ENCODE results near the gene RIMOC1.

Gene RIMOC1

GRCh38 chr5:41871852-41872251, 32.3 kb upstream of the RIMOC1 start:
- no CpG with 5 or more reads among the region's 2 CpGs for WGBS (ENCODE audit: extremely low coverage, insufficient coverage, insufficient read length)
- peaks cover 5% of the 10 kb centered on the region in 2 experiments for H3K4me1 ChIP-seq (ENCODE audit: control insufficient read depth in 1 of 2, insufficient read depth in 2 of 2, low read length in 2 of 2)
- no peak overlapping the region for H3K4ac ChIP-seq (ENCODE audit: low read depth, low read length)
- H2BK12ac ChIP-seq (ENCODE audit: low read length) = no peak overlapping the region
- H3K36me3 ChIP-seq (ENCODE audit: control insufficient read depth in 1 of 2, insufficient read depth in 2 of 2, low read length in 2 of 2) = no peaks in the 10 kb centered on the region
- no peak overlapping the region for H3K9ac ChIP-seq (ENCODE audit: low read length)
- no peak overlapping the region for H4K12ac ChIP-seq (ENCODE audit: low read depth, low read length)
- H4K8ac ChIP-seq (ENCODE audit: low read depth, low read length) = no peak overlapping the region
- no peaks in the 10 kb centered on the region for H3K9me3 ChIP-seq (ENCODE audit: insufficient read depth, low read depth, low read length)
- no peak overlapping the region for H2AK5ac ChIP-seq (ENCODE audit: low read length)
- no peak overlapping the region for H2BK5ac ChIP-seq (ENCODE audit: low read depth, low read length, poor library complexity)
- H3K18ac ChIP-seq (ENCODE audit: low read length) = no peak overlapping the region
- no peak overlapping the region for H2BK120ac ChIP-seq (ENCODE audit: insufficient read depth, low read length, poor library complexity)
- no peak for DNase-seq
- H3K23ac ChIP-seq (ENCODE audit: low read length) = no peak overlapping the region
- H3K14ac ChIP-seq (ENCODE audit: low read length) = no peak overlapping the region
- no peak overlapping the region for H4K91ac ChIP-seq (ENCODE audit: low read depth, low read length)
- H2AFZ ChIP-seq (ENCODE audit: insufficient read depth, low read length, poor library complexity) = no peak overlapping the region
- no peak overlapping the region for H3K4me2 ChIP-seq (ENCODE audit: low read length)
- H3K27me3 ChIP-seq (ENCODE audit: insufficient read depth, low read length) = peaks cover 9% of the 10 kb centered on the region
- no peaks in the 10 kb centered on the region for H3K79me1 ChIP-seq (ENCODE audit: low read length)
- no peak overlapping the region for H3K4me3 ChIP-seq (ENCODE audit: low read depth, low read length)
- peaks cover 4% of the 10 kb centered on the region for H3K79me2 ChIP-seq (ENCODE audit: control insufficient read depth, insufficient read depth, low read length, poor library complexity)
- no peak overlapping the region for H3K27ac ChIP-seq (ENCODE audit: low read depth, low read length)

GRCh38 chr5:41874512-41875060, 29.6 kb upstream of the RIMOC1 start:
- Histone ChIP-seq H3K36me3 (ENCODE audit: control insufficient read depth in 1 of 2, insufficient read depth in 2 of 2, low read length in 2 of 2) (no peaks in the 10 kb centered on the region), H2AK5ac (ENCODE audit: low read length) (no peak overlapping the region), H3K79me1 (ENCODE audit: low read length) (no peaks in the 10 kb centered on the region), H4K12ac (ENCODE audit: low read depth, low read length) (no peak overlapping the region), H3K18ac (ENCODE audit: low read length) (no peak overlapping the region), H3K4me1 (ENCODE audit: control insufficient read depth in 1 of 2, insufficient read depth in 2 of 2, low read length in 2 of 2) (peaks cover 5% of the 10 kb centered on the region in 2 experiments), H4K91ac (ENCODE audit: low read depth, low read length) (no peak overlapping the region), H3K27ac (ENCODE audit: low read depth, low read length) (no peak overlapping the region), H3K27me3 (ENCODE audit: insufficient read depth, low read length) (peaks cover 9% of the 10 kb centered on the region), H3K9me3 (ENCODE audit: insufficient read depth, low read depth, low read length) (no peaks in the 10 kb centered on the region), H4K8ac (ENCODE audit: low read depth, low read length) (no peak overlapping the region), H2BK5ac (ENCODE audit: low read depth, low read length, poor library complexity) (no peak overlapping the region), H3K9ac (ENCODE audit: low read length) (no peak overlapping the region), H3K4me3 (ENCODE audit: low read depth, low read length) (no peak overlapping the region), H2AFZ (ENCODE audit: insufficient read depth, low read length, poor library complexity) (no peak overlapping the region), H2BK12ac (ENCODE audit: low read length) (no peak overlapping the region), H3K79me2 (ENCODE audit: control insufficient read depth, insufficient read depth, low read length, poor library complexity) (peaks cover 4% of the 10 kb centered on the region), H3K4me2 (ENCODE audit: low read length) (no peak overlapping the region), H3K14ac (ENCODE audit: low read length) (no peak overlapping the region), H3K4ac (ENCODE audit: low read depth, low read length) (no peak overlapping the region), H3K23ac (ENCODE audit: low read length) (no peak overlapping the region), H2BK120ac (ENCODE audit: insufficient read depth, low read length, poor library complexity) (no peak overlapping the region)
- DNase-seq = no peak

GRCh38 chr5:41875121-41875520, 29.0 kb upstream of the RIMOC1 start:
- peaks cover 2% of the 10 kb centered on the region for H3K79me2 ChIP-seq (ENCODE audit: control insufficient read depth, insufficient read depth, low read length, poor library complexity)
- no peak for DNase-seq
- H3K9ac ChIP-seq (ENCODE audit: low read length) = no peak overlapping the region
- no peak overlapping the region for H3K4me3 ChIP-seq (ENCODE audit: low read depth, low read length)
- H3K4ac ChIP-seq (ENCODE audit: low read depth, low read length) = no peak overlapping the region
- no peak overlapping the region for H2AFZ ChIP-seq (ENCODE audit: insufficient read depth, low read length, poor library complexity)
- no peak overlapping the region for H3K14ac ChIP-seq (ENCODE audit: low read length)
- peaks cover 5% of the 10 kb centered on the region for H3K27me3 ChIP-seq (ENCODE audit: insufficient read depth, low read length)
- H4K12ac ChIP-seq (ENCODE audit: low read depth, low read length) = no peak overlapping the region
- peaks cover 5% of the 10 kb centered on the region in 2 experiments for H3K4me1 ChIP-seq (ENCODE audit: control insufficient read depth in 1 of 2, insufficient read depth in 2 of 2, low read length in 2 of 2)
- no peaks in the 10 kb centered on the region for H3K79me1 ChIP-seq (ENCODE audit: low read length)
- no peak overlapping the region for H2BK12ac ChIP-seq (ENCODE audit: low read length)
- no peak overlapping the region for H3K27ac ChIP-seq (ENCODE audit: low read depth, low read length)
- no peak overlapping the region for H3K4me2 ChIP-seq (ENCODE audit: low read length)
- no peaks in the 10 kb centered on the region for H3K9me3 ChIP-seq (ENCODE audit: insufficient read depth, low read depth, low read length)
- no peaks in the 10 kb centered on the region for H3K36me3 ChIP-seq (ENCODE audit: control insufficient read depth in 1 of 2, insufficient read depth in 2 of 2, low read length in 2 of 2)
- no peak overlapping the region for H3K23ac ChIP-seq (ENCODE audit: low read length)
- H4K91ac ChIP-seq (ENCODE audit: low read depth, low read length) = no peak overlapping the region
- H2BK120ac ChIP-seq (ENCODE audit: insufficient read depth, low read length, poor library complexity) = no peak overlapping the region
- no peak overlapping the region for H2AK5ac ChIP-seq (ENCODE audit: low read length)
- no peak overlapping the region for H4K8ac ChIP-seq (ENCODE audit: low read depth, low read length)
- H2BK5ac ChIP-seq (ENCODE audit: low read depth, low read length, poor library complexity) = no peak overlapping the region
- H3K18ac ChIP-seq (ENCODE audit: low read length) = no peak overlapping the region

- H2BK5ac ChIP-seq (ENCODE audit: low read depth, low read length, poor library complexity) = no peak overlapping the region
- no peak overlapping the region for H3K4ac ChIP-seq (ENCODE audit: low read depth, low read length)
- H2BK12ac ChIP-seq (ENCODE audit: low read length) = no peak overlapping the region
- no peak overlapping the region for H4K8ac ChIP-seq (ENCODE audit: low read depth, low read length)
- H2BK120ac ChIP-seq (ENCODE audit: insufficient read depth, low read length, poor library complexity) = no peak overlapping the region
- H4K12ac ChIP-seq (ENCODE audit: low read depth, low read length) = no peak overlapping the region
- H3K4me3 ChIP-seq (ENCODE audit: low read depth, low read length) = no peak overlapping the region
- H3K9ac ChIP-seq (ENCODE audit: low read length) = no peak overlapping the region
- no peaks in the 10 kb centered on the region for H3K79me2 ChIP-seq (ENCODE audit: control insufficient read depth, insufficient read depth, low read length, poor library complexity)
- H3K27ac ChIP-seq (ENCODE audit: low read depth, low read length) = no peak overlapping the region
- DNase-seq = no peak
- no peaks in the 10 kb centered on the region for H3K79me1 ChIP-seq (ENCODE audit: low read length)
- H2AK5ac ChIP-seq (ENCODE audit: low read length) = no peak overlapping the region
- H2AFZ ChIP-seq (ENCODE audit: insufficient read depth, low read length, poor library complexity) = no peak overlapping the region
- no peaks in the 10 kb centered on the region for H3K36me3 ChIP-seq (ENCODE audit: control insufficient read depth in 1 of 2, insufficient read depth in 2 of 2, low read length in 2 of 2)
- no peak overlapping the region for H3K23ac ChIP-seq (ENCODE audit: low read length)
- no peaks in the 10 kb centered on the region for H3K4me1 ChIP-seq (ENCODE audit: control insufficient read depth in 1 of 2, insufficient read depth in 2 of 2, low read length in 2 of 2)
- H3K27me3 ChIP-seq (ENCODE audit: insufficient read depth, low read length) = no peaks in the 10 kb centered on the region
- no CpG with 5 or more reads among the region's 2 CpGs for WGBS (ENCODE audit: extremely low coverage, insufficient coverage, insufficient read length)
- H3K14ac ChIP-seq (ENCODE audit: low read length) = no peak overlapping the region
- H3K4me2 ChIP-seq (ENCODE audit: low read length) = no peak overlapping the region
- no peak overlapping the region for H4K91ac ChIP-seq (ENCODE audit: low read depth, low read length)
- no peak overlapping the region for H3K18ac ChIP-seq (ENCODE audit: low read length)
- no peaks in the 10 kb centered on the region for H3K9me3 ChIP-seq (ENCODE audit: insufficient read depth, low read depth, low read length)
These were observed 27.5 kb upstream of the RIMOC1 start for GRCh38 chr5:41876678-41877077.
